HepG2 (cell line): ENCODE measurements around the gene PRDM12. TPM values are rescaled to one million over a fixed set of nuclear protein-coding genes. Genes with fewer than 3 reads are reported as not detected.

ENCODE experiments used
- ARID2 ChIP-seq: sonication (generic); formaldehyde crosslinking; IDR thresholded peaks from 2 replicates; pipeline ENCODE4 v1.8.1; 2022; ENCODE audit warnings: mild to moderate bottlenecking, missing genetic modification reagents, borderline replicate concordance
- ATF7-NPFF ChIP-seq: sonication (generic); formaldehyde crosslinking; IDR thresholded peaks from 2 replicates; pipeline ENCODE4 v1.8.1; 2023; ENCODE audit warnings: mild to moderate bottlenecking, low read depth, missing genetic modification reagents, moderate library complexity
- ELF3 ChIP-seq: IDR thresholded peaks from 2 replicates; pipeline ENCODE4 v1.6.1; 2016; ENCODE audit warnings: missing genetic modification reagents, missing compliant biosample characterization
- ELF4 ChIP-seq: sonication (generic); formaldehyde crosslinking; IDR thresholded peaks from 2 replicates; pipeline ENCODE4 v1.5.0; 2020; ENCODE audit warnings: missing genetic modification reagents, mild to moderate bottlenecking, moderate library complexity, borderline replicate concordance
- HCFC1 ChIP-seq: fragments of 150-350 bp; IDR thresholded peaks from 2 replicates; pipeline ENCODE4 v1.6.1; 2014; ENCODE audit warnings: low read depth, low read length
- HNF4A ChIP-seq: sonication (generic); formaldehyde crosslinking; IDR thresholded peaks from 2 replicates; pipeline ENCODE4 v1.4.0; 2020; ENCODE audit warnings: missing genetic modification reagents
- KAT7 ChIP-seq: IDR thresholded peaks from 2 replicates; pipeline ENCODE4 v1.6.1; 2018; ENCODE audit warnings: borderline replicate concordance, missing compliant biosample characterization
- KLF11 ChIP-seq: IDR thresholded peaks from 2 replicates; pipeline ENCODE4 v1.6.1; 2016; ENCODE audit warnings: missing compliant biosample characterization
- NAIF1 ChIP-seq: sonication (generic); formaldehyde crosslinking; IDR thresholded peaks from 2 replicates; pipeline ENCODE4 v1.5.0; 2020; ENCODE audit warnings: mild to moderate bottlenecking, missing genetic modification reagents, borderline replicate concordance
- SYNCRIP ChIP-seq: fragments of 200-400 bp; formaldehyde crosslinking; IDR thresholded peaks from 2 replicates; pipeline ENCODE4 v1.6.1; 2018; ENCODE audit warnings: mild to moderate bottlenecking, low read depth, low read length; ENCODE audit not compliant: insufficient read depth
- ZNF326 ChIP-seq: sonication (generic); formaldehyde crosslinking; IDR thresholded peaks from 2 replicates; pipeline ENCODE4 v1.4.0; 2020; ENCODE audit warnings: missing genetic modification reagents, borderline replicate concordance
- ZNF350 ChIP-seq: sonication (generic); formaldehyde crosslinking; IDR thresholded peaks from 2 replicates; pipeline ENCODE4 v1.4.0; 2020; ENCODE audit warnings: mild to moderate bottlenecking, low read depth, missing genetic modification reagents, borderline replicate concordance
- ZNF780A ChIP-seq: sonication (generic); formaldehyde crosslinking; IDR thresholded peaks from 2 replicates; pipeline ENCODE4 v1.8.0; 2022; ENCODE audit warnings: mild to moderate bottlenecking, missing genetic modification reagents, moderate library complexity
- polyA plus RNA-seq, 8 experiments: library from polyadenylated mRNA; depleted of rRNA in 3 of 8; stranded (reverse) in 7 of 8; unstranded in 1 of 8; fragments of >200 nt; fragmentation: Illumina TruSeq in 4 of 8; extraction: Trizol in 4 of 8; gene quantifications; 2 replicates each; pipeline versions ENCODE4 v1.2.1 to v1.2.3, GENCODE V29; 2011 to 2016; ENCODE audit warnings: low read depth in 4 of 8, missing spikeins in 1 of 8, mixed read lengths in 1 of 8; ENCODE audit not compliant: insufficient read depth in 1 of 8
- total RNA-seq, 5 experiments: library from RNA; depleted of rRNA; stranded (reverse); fragments of >200 nt; fragmentation: Illumina TruSeq; extraction: Trizol; gene quantifications; 2 replicates each; pipeline ENCODE4 v1.2.3, GENCODE V29; 2016; ENCODE audit warnings: low read depth in 1 of 5
- TF ChIP-seq, protein P1 (sequence below), 2 experiments: sonication (generic) in 1 of 2; formaldehyde crosslinking in 1 of 2; IDR thresholded peaks; 2 replicates each; pipeline versions ENCODE4 v1.4.0 to v1.6.1; 2016 to 2020; ENCODE audit warnings: borderline replicate concordance in 1 of 2, low read depth in 1 of 2, mild to moderate bottlenecking in 1 of 2, missing genetic modification reagents in 1 of 2
- TF ChIP-seq, protein P2 (sequence below): sonication (generic); formaldehyde crosslinking; IDR thresholded peaks from 2 replicates; pipeline ENCODE4 v1.9.0; 2021; ENCODE audit warnings: missing genetic modification reagents, borderline replicate concordance
- TF ChIP-seq, protein P3 (sequence below): sonication (generic); formaldehyde crosslinking; IDR thresholded peaks from 2 replicates; pipeline ENCODE4 v1.4.0; 2020; ENCODE audit warnings: missing genetic modification reagents
- TF ChIP-seq, protein P4 (sequence below): sonication (generic); formaldehyde crosslinking; IDR thresholded peaks from 2 replicates; pipeline ENCODE4 v1.5.0; 2020; ENCODE audit warnings: missing genetic modification reagents

Gene PRDM12
- total and polyA plus RNA-seq, 2 of the 13 experiments (the other 11 are each of a cell fraction or from before 2014, with no cell fraction given), result 0.04 to 0.07 TPM

DNA sequence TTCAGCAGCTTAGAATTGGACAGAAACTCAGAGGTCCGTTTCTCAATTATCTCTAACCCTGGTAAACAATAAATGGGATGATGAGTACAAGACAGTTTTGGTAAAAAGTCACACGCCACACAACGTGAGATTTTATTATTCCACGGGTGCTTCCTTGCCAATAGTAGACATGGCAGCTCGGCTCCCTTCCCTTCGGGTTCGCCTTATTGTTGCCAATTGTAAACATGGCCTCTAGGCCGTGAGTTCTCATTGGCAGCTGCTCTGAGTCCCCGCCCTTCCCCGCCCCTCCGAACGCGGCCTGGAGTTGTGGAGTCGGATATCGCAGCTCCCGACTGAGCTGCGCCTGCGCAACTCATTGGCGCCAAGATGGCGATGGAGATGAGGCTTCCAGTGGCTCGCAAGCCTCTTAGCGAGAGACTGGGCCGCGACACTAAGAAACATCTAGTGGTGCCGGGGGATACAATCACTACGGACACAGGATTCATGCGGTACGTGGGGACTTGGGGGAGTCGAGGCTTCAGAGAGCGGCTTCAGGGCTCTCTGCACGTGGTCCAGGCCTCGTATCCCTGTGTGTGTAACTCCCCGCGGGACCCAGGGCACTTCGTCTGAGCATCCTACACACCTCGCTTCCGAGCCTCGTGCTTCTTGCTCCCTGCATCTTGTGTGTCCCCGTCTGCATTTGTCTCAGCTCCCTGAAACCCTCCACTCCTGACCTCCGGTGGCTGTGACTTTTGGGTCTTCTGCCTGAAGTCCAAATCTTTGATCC, 29.2 kb downstream of the PRDM12 start, which contains the start of gene EXOSC2 (continued):
- TF ChIP-seq ELF3 (CRISPR knock-in tag) (peak; percentile 48; the same call in 1 of the 2 replicates), ARID2 (peak; percentile 83; the same call in 1 of the 2 replicates), NAIF1 (CRISPR knock-in tag) (peak; percentile 73; the same call in 1 of the 2 replicates), ELF4 (CRISPR knock-in tag) (no peak), HNF4A (no peak), ZNF350 (CRISPR knock-in tag) (peak; percentile 74; the same call in 1 of the 2 replicates), ZNF326 (CRISPR knock-in tag) (no peak), KLF11 (CRISPR knock-in tag) (no peak), ATF7-NPFF (no peak), ZNF780A (no peak), HCFC1 (peak; percentile 75; the same call in 1 of the 2 replicates), KAT7 (CRISPR knock-in tag) (no peak; the same call in 1 of the 2 replicates), SYNCRIP (no peak)
- TF ChIP-seq, protein P1, sequence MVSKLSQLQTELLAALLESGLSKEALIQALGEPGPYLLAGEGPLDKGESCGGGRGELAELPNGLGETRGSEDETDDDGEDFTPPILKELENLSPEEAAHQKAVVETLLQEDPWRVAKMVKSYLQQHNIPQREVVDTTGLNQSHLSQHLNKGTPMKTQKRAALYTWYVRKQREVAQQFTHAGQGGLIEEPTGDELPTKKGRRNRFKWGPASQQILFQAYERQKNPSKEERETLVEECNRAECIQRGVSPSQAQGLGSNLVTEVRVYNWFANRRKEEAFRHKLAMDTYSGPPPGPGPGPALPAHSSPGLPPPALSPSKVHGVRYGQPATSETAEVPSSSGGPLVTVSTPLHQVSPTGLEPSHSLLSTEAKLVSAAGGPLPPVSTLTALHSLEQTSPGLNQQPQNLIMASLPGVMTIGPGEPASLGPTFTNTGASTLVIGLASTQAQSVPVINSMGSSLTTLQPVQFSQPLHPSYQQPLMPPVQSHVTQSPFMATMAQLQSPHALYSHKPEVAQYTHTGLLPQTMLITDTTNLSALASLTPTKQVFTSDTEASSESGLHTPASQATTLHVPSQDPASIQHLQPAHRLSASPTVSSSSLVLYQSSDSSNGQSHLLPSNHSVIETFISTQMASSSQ (IDR thresholded peaks at IDR 0.05; ENCODE audit: low read depth), result no peak
- TF ChIP-seq, protein P1 (CRISPR knock-in tag; IDR thresholded peaks at IDR 0.05; ENCODE audit: borderline replicate concordance), result 0 out of 2 replicates have a peak, but pooled peaks have one; percentile 40
- TF ChIP-seq, protein P2, sequence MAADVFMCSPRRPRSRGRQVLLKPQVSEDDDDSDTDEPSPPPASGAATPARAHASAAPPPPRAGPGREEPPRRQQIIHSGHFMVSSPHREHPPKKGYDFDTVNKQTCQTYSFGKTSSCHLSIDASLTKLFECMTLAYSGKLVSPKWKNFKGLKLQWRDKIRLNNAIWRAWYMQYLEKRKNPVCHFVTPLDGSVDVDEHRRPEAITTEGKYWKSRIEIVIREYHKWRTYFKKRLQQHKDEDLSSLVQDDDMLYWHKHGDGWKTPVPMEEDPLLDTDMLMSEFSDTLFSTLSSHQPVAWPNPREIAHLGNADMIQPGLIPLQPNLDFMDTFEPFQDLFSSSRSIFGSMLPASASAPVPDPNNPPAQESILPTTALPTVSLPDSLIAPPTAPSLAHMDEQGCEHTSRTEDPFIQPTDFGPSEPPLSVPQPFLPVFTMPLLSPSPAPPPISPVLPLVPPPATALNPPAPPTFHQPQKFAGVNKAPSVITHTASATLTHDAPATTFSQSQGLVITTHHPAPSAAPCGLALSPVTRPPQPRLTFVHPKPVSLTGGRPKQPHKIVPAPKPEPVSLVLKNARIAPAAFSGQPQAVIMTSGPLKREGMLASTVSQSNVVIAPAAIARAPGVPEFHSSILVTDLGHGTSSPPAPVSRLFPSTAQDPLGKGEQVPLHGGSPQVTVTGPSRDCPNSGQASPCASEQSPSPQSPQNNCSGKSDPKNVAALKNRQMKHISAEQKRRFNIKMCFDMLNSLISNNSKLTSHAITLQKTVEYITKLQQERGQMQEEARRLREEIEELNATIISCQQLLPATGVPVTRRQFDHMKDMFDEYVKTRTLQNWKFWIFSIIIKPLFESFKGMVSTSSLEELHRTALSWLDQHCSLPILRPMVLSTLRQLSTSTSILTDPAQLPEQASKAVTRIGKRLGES (CRISPR knock-in tag), result peak; percentile 63; the same call in 1 of the 2 replicates
- TF ChIP-seq, protein P3, sequence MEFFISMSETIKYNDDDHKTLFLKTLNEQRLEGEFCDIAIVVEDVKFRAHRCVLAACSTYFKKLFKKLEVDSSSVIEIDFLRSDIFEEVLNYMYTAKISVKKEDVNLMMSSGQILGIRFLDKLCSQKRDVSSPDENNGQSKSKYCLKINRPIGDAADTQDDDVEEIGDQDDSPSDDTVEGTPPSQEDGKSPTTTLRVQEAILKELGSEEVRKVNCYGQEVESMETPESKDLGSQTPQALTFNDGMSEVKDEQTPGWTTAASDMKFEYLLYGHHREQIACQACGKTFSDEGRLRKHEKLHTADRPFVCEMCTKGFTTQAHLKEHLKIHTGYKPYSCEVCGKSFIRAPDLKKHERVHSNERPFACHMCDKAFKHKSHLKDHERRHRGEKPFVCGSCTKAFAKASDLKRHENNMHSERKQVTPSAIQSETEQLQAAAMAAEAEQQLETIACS (CRISPR knock-in tag), result peak; percentile 45; the same call in 1 of the 2 replicates
- TF ChIP-seq, protein P4, sequence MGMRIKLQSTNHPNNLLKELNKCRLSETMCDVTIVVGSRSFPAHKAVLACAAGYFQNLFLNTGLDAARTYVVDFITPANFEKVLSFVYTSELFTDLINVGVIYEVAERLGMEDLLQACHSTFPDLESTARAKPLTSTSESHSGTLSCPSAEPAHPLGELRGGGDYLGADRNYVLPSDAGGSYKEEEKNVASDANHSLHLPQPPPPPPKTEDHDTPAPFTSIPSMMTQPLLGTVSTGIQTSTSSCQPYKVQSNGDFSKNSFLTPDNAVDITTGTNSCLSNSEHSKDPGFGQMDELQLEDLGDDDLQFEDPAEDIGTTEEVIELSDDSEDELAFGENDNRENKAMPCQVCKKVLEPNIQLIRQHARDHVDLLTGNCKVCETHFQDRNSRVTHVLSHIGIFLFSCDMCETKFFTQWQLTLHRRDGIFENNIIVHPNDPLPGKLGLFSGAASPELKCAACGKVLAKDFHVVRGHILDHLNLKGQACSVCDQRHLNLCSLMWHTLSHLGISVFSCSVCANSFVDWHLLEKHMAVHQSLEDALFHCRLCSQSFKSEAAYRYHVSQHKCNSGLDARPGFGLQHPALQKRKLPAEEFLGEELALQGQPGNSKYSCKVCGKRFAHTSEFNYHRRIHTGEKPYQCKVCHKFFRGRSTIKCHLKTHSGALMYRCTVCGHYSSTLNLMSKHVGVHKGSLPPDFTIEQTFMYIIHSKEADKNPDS, result 0 out of 2 replicates have a peak, but pooled peaks have one; percentile 30
